Naive thymus-derived CD8-positive, alpha-beta T cell (primary cell): ENCODE results near the gene LRBA. TPM values are rescaled to one million over a fixed set of nuclear protein-coding genes. Genes with fewer than 3 reads are reported as not detected.
"Not testable (repeated sequence)": the region's sequence is repeated elsewhere in the genome, so short reads cannot be mapped to it uniquely, and the experiment has no call there.

ENCODE experiments used
- ATAC-seq, 2 donors: fragments of 150-1000 bp; cut with Tn5 transposase in 1 of 2; sonication (Bioruptor Pico), chemical (Tn5 transposase) in 1 of 2; 1 replicate in 1 of 2; 2 replicates in 1 of 2; pipeline ENCODE4 v1.10.0; 2021; ENCODE audit warnings: mild to moderate bottlenecking in 2 of 2, moderate library complexity in 2 of 2
- POLR2A ChIA-PET: fragments of 350-600 bp; sonication (Branson Sonifier 250); formaldehyde crosslinking; loops from one replicate; lab custom pipeline; 2021; ENCODE audit warnings: antibody characterized with exemption; lab: Charles Lee
- DNase-seq, 10 donors: peaks; one replicate each; pipeline versions ENCODE4 v3.0.0 to v3.0.0-alpha.2; 2020 to 2022
- H3K27ac Mint-ChIP-seq, 10 donors: one replicate each; pipeline ENCODE4 v1.8.0; 2020 to 2022; ENCODE audit warnings: mild to moderate bottlenecking in 10 of 10, mixed read lengths in 10 of 10, moderate library complexity in 4 of 10, inconsistent platforms in 1 of 10
- H3K27me3 Mint-ChIP-seq, 5 donors: one replicate each; pipeline ENCODE4 v1.8.0; 2021 to 2022; ENCODE audit warnings: mixed read lengths in 5 of 5
- H3K36me3 Mint-ChIP-seq, 3 donors: one replicate each; pipeline ENCODE4 v1.8.0; 2020 to 2022; ENCODE audit warnings: mixed read lengths in 3 of 3, mild to moderate bottlenecking in 2 of 3, inconsistent platforms in 1 of 3
- H3K4me1 Mint-ChIP-seq, 4 donors: one replicate each; pipeline ENCODE4 v1.8.0; 2021 to 2022; ENCODE audit warnings: mixed read lengths in 4 of 4
- H3K4me3 Mint-ChIP-seq, 10 donors: one replicate each; pipeline ENCODE4 v1.8.0; 2020 to 2022; ENCODE audit warnings: mild to moderate bottlenecking in 10 of 10, mixed read lengths in 10 of 10, moderate library complexity in 6 of 10, inconsistent platforms in 1 of 10
- H3K9me3 Mint-ChIP-seq, 9 donors: one replicate each; pipeline ENCODE4 v1.8.0; 2020 to 2022; ENCODE audit warnings: mixed read lengths in 9 of 9, mild to moderate bottlenecking in 3 of 9, inconsistent platforms in 1 of 9, moderate library complexity in 1 of 9
- polyA plus RNA-seq, 3 donors: library from polyadenylated mRNA; unstranded; fragments of 300-500 nt; fragmentation: Illumina TruSeq; gene quantifications; one replicate each; pipeline ENCODE4 v1.2.3, GENCODE V29; 2021
- total RNA-seq, 8 experiments: library from RNA in 2 of 8; stranded (reverse) in 2 of 8; gene quantifications; one replicate each; pipeline ENCODE4 v1.2.3 and lab custom pipeline; 2021 to 2026

The LRBA gene
- total and polyA plus RNA-seq, 5 experiments from 2014 or later, result 16.4 to 57.7 (median 18.4) TPM

- POLR2A ChIA-PET, result interaction anchor here (0.6 kb wide), 1 partner anchor 520 kb away, joined by 3 read pairs; no protein-coding TSS in a partner anchor
- no peak overlapping the region for H3K4me3 Mint-ChIP-seq
- H3K4me1 Mint-ChIP-seq, result peaks cover 0 to 18% (median 3%) of the 10 kb centered on the region in 4 donors
- no peak for DNase-seq
- ATAC-seq, result no peak
- peaks cover 0 to 4% (median under 1%) of the 10 kb centered on the region in 9 donors for H3K9me3 Mint-ChIP-seq
- H3K27me3 Mint-ChIP-seq, result no peaks in the 10 kb centered on the region
- peaks cover 17 to 28% (median 27%) of the 10 kb centered on the region in 3 donors for H3K36me3 Mint-ChIP-seq
- H3K27ac Mint-ChIP-seq, result no peak overlapping the region
These were observed 445.0 kb downstream of the LRBA start for GRCh38 chr4:150569998-150570535.

GRCh38 chr4:150569384-150569987 lies 445.6 kb downstream of the LRBA start:
- Mint-ChIP-seq H3K27ac (no peak overlapping the region), H3K36me3 (peaks cover 19 to 33% (median 33%) of the 10 kb centered on the region in 3 donors), H3K4me3 (no peak overlapping the region), H3K4me1 (peaks cover 0 to 16% (median 2%) of the 10 kb centered on the region in 4 donors), H3K27me3 (no peaks in the 10 kb centered on the region), H3K9me3 (peaks cover 0 to 8% (median 4%) of the 10 kb centered on the region in 9 donors)
- DNase-seq (no peak), ATAC-seq (no peak)
- POLR2A ChIA-PET, result interaction anchor here (0.6 kb wide), 1 partner anchor 520 kb away, joined by 3 read pairs; no protein-coding TSS in a partner anchor

GRCh38 chr4:150567070-150567469 lies 448.0 kb downstream of the LRBA start:
- no peak for DNase-seq
- no peak for ATAC-seq
- H3K9me3 Mint-ChIP-seq, result peaks cover 0 to 11% (median 5%) of the 10 kb centered on the region in 9 donors
- no peaks in the 10 kb centered on the region for H3K27me3 Mint-ChIP-seq
- no peak overlapping the region for H3K4me3 Mint-ChIP-seq
- H3K27ac Mint-ChIP-seq, result no peak overlapping the region
- peaks cover 24 to 46% (median 46%) of the 10 kb centered on the region in 3 donors for H3K36me3 Mint-ChIP-seq
- POLR2A ChIA-PET, result no interaction called here
- H3K4me1 Mint-ChIP-seq, result peaks cover 0 to 2% (median 0%) of the 10 kb centered on the region in 4 donors

- POLR2A ChIA-PET, H3K4me3 Mint-ChIP-seq, H3K27me3 Mint-ChIP-seq, DNase-seq, ATAC-seq, H3K4me1 Mint-ChIP-seq: not testable (repeated sequence)
- H3K27ac Mint-ChIP-seq, result peak overlapping the region in 1 of 10 donors; percentile 9
- peaks cover 0 to 11% (median 5%) of the 10 kb centered on the region in 9 donors for H3K9me3 Mint-ChIP-seq
- H3K36me3 Mint-ChIP-seq, result peaks cover 24 to 44% (median 42%) of the 10 kb centered on the region in 3 donors
These were observed 450.1 kb downstream of the LRBA start for GRCh38 chr4:150564967-150565366.

GRCh38 chr4:150562751-150563150 lies 452.3 kb downstream of the LRBA start:
- H3K27ac Mint-ChIP-seq, result no peak overlapping the region
- H3K9me3 Mint-ChIP-seq, result peaks cover 0 to 11% (median 5%) of the 10 kb centered on the region in 9 donors
- ATAC-seq (no peak), DNase-seq (no peak)
- POLR2A ChIA-PET, result no interaction called here
- no peaks in the 10 kb centered on the region for H3K27me3 Mint-ChIP-seq
- H3K4me1 Mint-ChIP-seq, result peaks cover 0 to 2% (median 0%) of the 10 kb centered on the region in 4 donors
- H3K4me3 Mint-ChIP-seq, result no peak overlapping the region
- H3K36me3 Mint-ChIP-seq, result peaks cover 29 to 42% (median 35%) of the 10 kb centered on the region in 3 donors

GRCh38 chr4:150562250-150562649 lies 452.8 kb downstream of the LRBA start:
- POLR2A ChIA-PET, result no interaction called here
- Mint-ChIP-seq H3K9me3 (peaks cover 0 to 11% (median 5%) of the 10 kb centered on the region in 9 donors), H3K27me3 (no peaks in the 10 kb centered on the region), H3K4me3 (no peak overlapping the region), H3K4me1 (peaks cover 0 to 2% (median 0%) of the 10 kb centered on the region in 4 donors), H3K27ac (no peak overlapping the region), H3K36me3 (peaks cover 24 to 40% (median 35%) of the 10 kb centered on the region in 3 donors)
- ATAC-seq (no peak), DNase-seq (no peak)

GRCh38 chr4:150561143-150561737 lies 453.8 kb downstream of the LRBA start:
- Mint-ChIP-seq H3K36me3 (peaks cover 21 to 42% (median 35%) of the 10 kb centered on the region in 3 donors), H3K27me3 (no peaks in the 10 kb centered on the region), H3K27ac (no peak overlapping the region), H3K4me3 (no peak overlapping the region), H3K9me3 (peaks cover 0 to 11% (median 5%) of the 10 kb centered on the region in 9 donors), H3K4me1 (peaks cover 0 to 2% (median 0%) of the 10 kb centered on the region in 4 donors)
- POLR2A ChIA-PET, result no interaction called here
- ATAC-seq (no peak), DNase-seq (no peak)

- POLR2A ChIA-PET, H3K4me1 Mint-ChIP-seq, ATAC-seq, H3K4me3 Mint-ChIP-seq, H3K27ac Mint-ChIP-seq, H3K27me3 Mint-ChIP-seq, DNase-seq: not testable (repeated sequence)
- Mint-ChIP-seq H3K36me3 (peaks cover 24 to 42% (median 32%) of the 10 kb centered on the region in 3 donors), H3K9me3 (peaks cover 0 to 12% (median 9%) of the 10 kb centered on the region in 9 donors)
These were observed 457.3 kb downstream of the LRBA start for GRCh38 chr4:150557811-150558210.

GRCh38 chr4:150547154-150547838 lies 467.8 kb downstream of the LRBA start:
- Mint-ChIP-seq H3K27me3 (no peaks in the 10 kb centered on the region), H3K36me3 (peaks cover 0 to 14% (median 5%) of the 10 kb centered on the region in 3 donors), H3K27ac (peak overlapping the region in 1 of 10 donors; percentile 73), H3K9me3 (peaks cover 0 to 2% (median 0%) of the 10 kb centered on the region in 9 donors), H3K4me3 (no peak overlapping the region), H3K4me1 (peaks cover 0 to 6% (median 5%) of the 10 kb centered on the region in 4 donors)
- POLR2A ChIA-PET, result no interaction called here
- ATAC-seq, result no peak
- DNase-seq, result no peak

- H3K36me3 Mint-ChIP-seq, result peaks cover 0 to 6% (median 0%) of the 10 kb centered on the region in 3 donors
- H3K4me3 Mint-ChIP-seq, result no peak overlapping the region
- DNase-seq (no peak), ATAC-seq (no peak)
- H3K27me3 Mint-ChIP-seq, result no peaks in the 10 kb centered on the region
- no peak overlapping the region for H3K27ac Mint-ChIP-seq
- H3K9me3 Mint-ChIP-seq, result no peaks in the 10 kb centered on the region
- peaks cover 0 to 6% (median 3%) of the 10 kb centered on the region in 4 donors for H3K4me1 Mint-ChIP-seq
- POLR2A ChIA-PET, result no interaction called here
These were observed 468.8 kb downstream of the LRBA start for GRCh38 chr4:150546286-150546685.

GRCh38 chr4:150543042-150543441 lies 472.0 kb downstream of the LRBA start:
- H3K36me3 Mint-ChIP-seq, result peaks cover 0 to 10% (median 2%) of the 10 kb centered on the region in 3 donors
- H3K27ac Mint-ChIP-seq, result no peak overlapping the region
- DNase-seq (no peak), ATAC-seq (no peak)
- H3K27me3 Mint-ChIP-seq, result no peaks in the 10 kb centered on the region
- peaks cover 0 to 6% (median 4%) of the 10 kb centered on the region in 4 donors for H3K4me1 Mint-ChIP-seq
- H3K4me3 Mint-ChIP-seq, result no peak overlapping the region
- POLR2A ChIA-PET, result no interaction called here
- H3K9me3 Mint-ChIP-seq, result no peaks in the 10 kb centered on the region

GRCh38 chr4:150541681-150542080 lies 473.4 kb downstream of the LRBA start:
- Mint-ChIP-seq H3K27ac (peak overlapping the region in 1 of 10 donors; percentile 19), H3K36me3 (peaks cover 0 to 17% (median 2%) of the 10 kb centered on the region in 3 donors), H3K4me1 (peaks cover 0 to 6% (median 5%) of the 10 kb centered on the region in 4 donors), H3K4me3 (no peak overlapping the region), H3K27me3 (no peaks in the 10 kb centered on the region), H3K9me3 (no peaks in the 10 kb centered on the region)
- ATAC-seq, result no peak
- POLR2A ChIA-PET, result no interaction called here
- DNase-seq, result no peak
